GM18511 (cell line): ENCODE results near the gene LMF2.

Experiments
- ATAC-seq: cut with Tn5 transposase; IDR thresholded peaks from one replicate; pipeline ENCODE4 v1.9.1; 2021; ENCODE audit warnings: mild to moderate bottlenecking, moderate library complexity; ENCODE audit not compliant: unreplicated experiment

Gene LMF2

DNA sequence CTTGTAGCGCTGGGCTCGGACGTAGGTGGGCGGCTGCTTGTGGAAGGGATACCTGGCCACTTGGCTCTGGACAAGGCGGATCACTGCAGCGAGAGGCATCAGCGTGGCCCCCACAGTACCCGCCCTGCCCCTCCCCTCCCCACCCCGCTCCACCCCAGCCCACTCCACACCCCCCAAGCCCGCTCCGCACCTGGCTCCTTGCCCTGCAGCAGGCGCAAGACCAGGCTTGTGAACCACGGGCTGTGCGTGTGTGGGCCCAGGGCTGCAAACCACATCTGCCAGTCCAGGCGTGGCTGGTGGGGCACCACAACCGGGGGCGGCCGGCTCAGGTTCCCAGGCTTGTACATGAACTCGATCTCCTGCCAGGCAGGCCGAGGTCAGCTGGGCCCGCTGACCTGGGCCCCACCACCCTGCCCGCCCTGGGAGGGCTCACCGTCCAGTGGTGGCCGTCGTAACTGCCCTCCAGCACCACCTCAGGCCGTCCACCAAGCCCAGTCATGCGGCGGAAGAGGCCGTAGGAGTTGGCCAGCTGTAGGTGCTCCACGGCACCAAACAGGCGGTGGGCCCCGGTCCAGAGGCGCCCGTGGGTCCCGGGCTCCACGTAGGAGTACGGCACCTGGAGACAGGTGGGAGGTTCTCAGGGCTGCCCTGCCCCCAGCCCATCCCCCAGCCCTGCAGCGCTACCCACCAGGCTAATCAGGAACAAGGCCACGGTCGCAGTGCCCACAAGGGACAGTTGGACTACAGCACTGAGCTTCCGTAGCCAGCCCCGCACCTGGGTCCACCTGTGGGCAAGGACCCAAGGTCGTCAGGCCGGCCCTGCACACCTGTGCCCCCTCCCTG is 2.9 kb downstream of the LMF2 start:
- no peak for ATAC-seq

DNA sequence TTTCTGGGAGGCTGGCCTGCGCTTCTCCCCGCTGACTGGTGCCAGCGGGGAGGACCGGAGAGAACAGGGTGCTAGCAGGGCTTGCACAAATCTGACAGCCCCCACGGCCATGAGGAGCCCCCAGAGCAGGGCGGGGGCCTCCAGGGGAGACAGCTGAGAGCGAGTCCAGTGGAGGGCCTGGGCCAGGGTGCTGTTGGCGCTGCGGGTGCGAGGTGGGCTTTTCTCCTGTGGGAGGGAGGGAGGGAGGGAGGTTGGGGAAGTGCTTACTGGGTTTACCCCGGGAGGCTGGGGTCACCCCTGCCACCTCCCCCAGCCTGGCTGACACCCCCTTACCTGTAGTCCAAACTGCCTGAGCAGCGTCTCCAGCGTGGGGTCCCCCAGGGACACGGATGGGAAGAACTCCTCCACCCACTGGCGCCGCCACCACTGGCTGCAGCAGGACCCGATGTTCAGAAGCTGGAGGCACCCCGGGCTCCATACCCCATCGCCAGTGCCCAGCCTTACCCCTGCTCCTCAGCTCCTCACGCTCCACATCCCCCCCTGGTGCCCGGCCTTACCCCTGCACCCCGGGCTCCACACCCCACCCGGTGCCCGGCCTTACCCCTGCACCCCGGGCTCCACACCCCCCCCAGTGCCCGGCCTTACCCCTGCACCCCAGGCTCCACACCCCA is 3.9 kb downstream of the LMF2 start:
- no peak for ATAC-seq

DNA sequence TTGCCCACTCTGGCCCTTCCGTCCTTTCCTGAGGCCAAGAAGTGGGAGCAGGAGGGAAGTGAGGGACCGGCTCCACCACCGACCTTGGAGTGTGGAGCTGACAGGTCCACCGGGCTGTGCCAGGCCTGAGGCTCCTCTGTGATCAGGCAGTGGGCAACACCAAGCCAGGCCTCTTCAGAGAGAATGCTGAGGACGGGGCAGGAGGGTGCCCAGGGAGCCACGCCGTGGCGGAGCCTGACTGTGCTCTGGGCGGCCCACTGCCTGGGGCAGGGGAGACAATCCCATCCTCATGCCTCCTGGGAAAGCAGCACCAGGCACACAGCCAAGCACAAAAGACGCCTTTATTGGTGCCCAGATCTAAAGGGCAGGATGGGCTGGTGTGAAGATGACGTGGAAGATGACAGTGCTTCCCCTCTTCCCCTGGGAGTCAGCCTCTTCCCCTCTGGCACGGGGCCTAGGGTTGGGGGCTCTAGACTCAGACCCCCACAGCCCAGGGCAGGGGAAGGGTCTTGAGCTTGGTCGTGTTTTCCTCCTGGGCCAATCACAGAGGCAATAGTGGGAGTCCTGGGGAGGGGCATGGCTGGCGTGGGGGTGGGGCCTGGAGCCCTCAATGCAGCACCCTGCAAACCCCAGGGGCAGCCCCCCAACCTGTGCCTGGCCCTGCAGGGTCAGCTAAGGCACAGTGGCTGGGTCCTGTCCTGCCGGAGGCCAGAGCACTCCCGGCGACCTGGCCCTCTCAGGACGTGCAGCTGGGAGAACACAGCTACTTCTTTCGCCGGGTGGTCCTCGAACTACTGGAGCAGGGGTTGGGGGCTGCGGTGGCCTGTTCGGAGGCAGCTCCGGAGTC is 4.7 kb downstream of the LMF2 start:
- ATAC-seq: no peak

DNA sequence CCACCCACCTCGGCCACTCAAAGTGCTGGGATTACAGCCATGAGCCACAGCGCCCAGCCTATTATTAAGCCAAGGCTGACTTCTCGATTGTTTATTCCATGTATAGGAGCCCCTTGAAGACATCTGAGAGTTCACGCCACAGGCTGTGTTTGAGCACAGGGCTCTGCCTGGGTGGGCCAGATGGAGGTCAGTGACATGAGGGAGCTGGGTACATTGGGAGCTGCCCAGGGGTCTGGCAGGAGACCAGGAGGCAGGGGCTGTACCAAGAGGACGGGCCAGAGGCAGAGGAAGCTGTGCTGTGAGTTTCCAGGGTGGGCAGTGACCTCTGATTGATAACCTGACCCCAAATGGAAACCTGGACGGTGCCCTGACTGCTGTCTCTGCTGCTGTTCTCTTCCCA is 5.4 kb downstream of the LMF2 start:
- ATAC-seq: no peak

DNA sequence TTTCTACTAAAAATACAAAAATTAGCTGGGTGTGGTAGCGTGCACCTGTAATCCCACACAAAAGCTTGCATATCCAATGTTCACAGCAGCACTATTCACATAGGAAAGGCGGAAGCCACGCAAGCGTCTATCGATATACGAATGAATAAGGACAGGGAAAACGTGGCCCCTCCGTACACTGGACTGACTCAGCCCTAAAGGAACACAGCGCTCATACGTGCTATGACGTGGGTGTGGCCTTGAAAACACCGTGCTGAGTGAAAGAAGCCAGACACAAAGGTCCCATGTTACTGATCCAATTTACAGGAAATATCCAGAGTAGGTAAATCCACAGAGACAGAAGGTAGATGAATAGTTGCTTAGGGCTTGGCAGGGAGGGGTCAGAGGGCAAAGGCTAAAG is 7.0 kb downstream of the LMF2 start:
- ATAC-seq: no peak

DNA sequence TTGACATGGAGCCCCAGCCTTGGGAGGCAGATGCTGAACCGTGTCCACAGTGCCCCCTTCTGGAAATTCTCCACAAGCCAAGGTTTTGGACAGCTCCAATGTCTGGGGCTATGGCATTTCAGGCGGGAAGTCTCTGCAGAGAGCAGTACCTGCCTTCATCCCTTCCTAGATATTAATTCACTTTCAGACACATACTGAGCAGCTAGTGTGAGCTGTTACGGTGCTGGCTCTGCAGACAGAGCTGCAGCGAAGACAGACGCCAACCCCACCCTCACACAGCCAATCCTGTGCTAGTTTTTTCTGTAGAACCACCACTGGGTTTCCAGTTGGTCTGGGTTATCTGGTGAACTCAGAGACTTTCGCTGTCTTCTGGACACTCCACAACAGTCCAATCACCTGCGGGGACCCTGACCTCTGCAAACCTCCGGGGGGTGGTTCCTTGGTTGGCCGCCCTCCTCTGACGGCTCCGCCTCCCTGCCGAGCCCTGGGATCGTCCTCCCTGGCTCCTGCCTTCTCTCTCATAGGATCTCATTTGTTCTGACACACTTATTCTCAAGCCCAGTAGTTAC is 9.1 kb downstream of the LMF2 start:
- no peak for ATAC-seq

DNA sequence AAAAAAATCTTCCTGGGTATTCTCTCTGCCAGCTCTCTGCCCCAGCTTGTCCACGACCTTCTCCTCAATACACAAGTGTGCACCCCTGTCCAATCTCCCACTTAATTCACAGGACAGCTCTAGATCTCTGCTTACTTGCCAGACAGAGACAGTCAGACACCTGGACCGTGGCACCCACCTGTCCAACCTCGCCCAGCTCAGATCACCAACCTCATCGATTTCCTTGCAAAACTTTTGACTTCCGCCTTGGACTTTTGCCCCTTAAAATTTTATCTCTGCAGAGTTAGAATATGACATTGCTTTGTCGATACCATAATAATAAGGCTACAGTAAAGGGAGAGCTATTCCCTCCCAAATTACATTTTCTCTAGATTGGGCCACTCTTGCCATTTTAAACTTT is 10.4 kb downstream of the LMF2 start:
- no peak for ATAC-seq

DNA sequence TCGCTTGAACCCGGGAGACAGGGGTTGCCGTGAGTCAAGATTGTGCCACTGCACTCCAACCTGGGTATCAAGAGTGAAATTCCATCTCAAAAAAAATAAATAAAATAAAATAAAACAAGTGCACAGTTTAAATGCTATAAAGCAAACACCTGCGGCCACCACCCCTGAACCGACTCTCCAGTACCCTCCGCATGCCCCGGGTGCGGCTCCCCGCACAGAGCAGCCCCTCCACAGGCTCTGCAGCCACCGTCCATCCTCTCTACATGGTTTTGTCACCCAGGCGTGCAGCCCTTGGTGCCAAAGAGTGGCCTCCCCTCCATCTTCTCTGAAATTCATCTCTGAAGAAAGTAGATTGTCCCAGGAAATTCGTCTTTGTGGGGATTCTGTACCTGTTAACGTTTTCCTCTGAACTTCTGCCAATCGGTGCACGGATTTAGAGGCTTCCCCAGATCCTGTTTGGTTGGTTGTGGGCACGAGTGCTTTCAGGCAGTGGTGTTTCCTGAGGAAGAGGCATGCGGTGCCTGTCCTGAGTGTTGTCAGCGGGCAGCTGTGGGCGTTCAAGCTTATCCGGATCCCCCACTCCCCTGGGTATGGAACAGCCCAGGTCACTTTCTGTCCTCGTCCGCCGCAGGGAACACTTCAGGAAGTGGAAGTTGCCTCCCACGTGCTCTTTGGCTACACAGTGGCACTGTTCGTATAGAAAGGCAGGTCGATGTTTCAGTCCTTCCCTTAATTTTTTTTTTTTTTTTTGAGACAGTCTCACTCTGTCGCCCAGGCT is 16.8 kb downstream of the LMF2 start:
- ATAC-seq: no peak

DNA sequence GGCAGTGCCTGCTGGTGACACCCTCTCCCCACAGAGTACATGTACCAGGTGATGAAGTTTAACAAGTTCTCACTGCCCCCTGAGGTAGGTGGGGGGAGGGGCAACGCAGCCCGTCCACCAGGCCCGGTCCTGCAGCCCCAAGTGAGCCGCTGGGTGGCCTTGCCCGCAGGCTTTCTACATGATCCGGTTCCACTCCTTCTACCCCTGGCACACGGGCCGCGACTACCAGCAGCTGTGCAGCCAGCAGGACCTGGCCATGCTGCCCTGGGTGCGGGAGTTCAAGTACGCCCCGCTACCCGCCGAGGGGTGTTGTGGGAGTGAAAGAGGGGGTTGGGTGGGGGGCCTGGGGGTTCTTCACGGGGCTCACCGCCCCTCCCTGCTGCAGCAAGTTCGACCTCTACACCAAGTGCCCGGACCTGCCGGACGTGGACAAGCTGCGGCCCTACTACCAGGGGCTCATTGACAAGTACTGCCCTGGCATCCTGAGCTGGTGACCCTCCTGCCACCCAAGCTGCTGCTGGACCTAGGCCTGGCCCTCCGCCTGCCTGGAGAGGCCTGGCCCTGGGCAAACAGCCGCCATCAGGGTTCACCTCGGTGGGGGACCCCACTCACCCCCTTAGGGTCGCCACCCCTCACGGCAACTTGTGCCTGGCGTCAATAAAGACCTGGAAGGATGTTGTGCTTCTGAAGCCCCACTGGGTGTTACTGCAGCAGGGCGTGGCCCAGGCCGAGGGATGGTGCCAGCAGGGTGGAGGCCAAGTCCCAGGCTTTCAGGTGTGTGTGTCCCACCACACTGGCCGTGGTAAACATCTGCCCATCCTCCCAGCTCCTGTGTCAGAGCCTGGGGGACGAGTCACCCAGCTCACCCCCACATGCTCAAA is 17.9 kb downstream of the LMF2 start:
- no peak for ATAC-seq

DNA sequence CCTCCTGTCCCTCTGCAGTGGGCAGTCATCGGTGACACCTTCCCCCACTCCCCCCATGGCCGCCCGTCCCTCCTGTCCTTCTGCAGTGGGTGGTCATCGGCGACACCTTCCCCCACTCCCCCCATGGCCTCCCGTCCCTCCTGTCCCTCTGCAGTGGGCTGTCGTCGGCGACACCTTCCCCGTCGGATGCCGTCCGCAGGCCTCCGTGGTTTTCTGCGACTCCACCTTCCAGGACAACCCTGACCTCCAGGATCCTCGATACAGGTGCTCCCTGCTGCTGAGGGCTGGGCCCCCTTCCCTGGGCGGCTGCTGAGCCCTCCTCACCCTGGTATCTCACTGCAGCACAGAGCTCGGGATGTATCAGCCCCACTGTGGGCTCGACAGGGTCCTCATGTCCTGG is 18.6 kb downstream of the LMF2 start:
- ATAC-seq: no peak

DNA sequence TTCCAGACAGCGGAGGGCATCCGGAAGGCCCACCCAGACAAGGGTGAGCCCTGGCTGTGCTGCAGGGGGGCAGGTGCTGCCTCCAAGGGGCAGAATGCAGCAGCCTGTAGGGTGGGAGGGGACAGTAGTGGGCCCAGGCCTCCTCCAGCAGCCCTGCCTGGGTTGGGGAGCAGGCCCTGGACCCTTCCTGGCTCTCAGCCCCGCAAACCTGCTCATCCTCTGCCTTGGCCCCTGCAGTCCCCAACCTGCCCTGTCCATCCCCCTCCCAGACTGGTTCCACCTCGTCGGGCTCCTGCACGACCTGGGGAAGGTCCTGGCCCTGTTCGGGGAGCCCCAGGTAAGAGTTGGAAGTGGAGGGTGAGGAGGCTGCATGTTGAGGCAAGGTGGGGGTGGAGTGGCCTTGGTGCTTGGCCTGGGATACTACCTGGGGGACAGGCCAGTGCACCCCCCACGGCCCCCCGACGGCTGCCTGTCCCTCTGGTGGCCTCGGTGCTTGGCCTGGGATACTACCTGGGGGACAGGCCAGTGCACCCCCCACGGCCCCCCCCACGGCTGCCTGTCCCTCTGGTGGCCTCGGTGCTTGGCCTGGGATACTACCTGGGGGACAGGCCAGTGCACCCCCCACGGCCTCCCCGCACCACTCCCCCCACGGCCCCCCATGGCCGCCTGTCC is 19.4 kb downstream of the LMF2 start:
- ATAC-seq: no peak

DNA sequence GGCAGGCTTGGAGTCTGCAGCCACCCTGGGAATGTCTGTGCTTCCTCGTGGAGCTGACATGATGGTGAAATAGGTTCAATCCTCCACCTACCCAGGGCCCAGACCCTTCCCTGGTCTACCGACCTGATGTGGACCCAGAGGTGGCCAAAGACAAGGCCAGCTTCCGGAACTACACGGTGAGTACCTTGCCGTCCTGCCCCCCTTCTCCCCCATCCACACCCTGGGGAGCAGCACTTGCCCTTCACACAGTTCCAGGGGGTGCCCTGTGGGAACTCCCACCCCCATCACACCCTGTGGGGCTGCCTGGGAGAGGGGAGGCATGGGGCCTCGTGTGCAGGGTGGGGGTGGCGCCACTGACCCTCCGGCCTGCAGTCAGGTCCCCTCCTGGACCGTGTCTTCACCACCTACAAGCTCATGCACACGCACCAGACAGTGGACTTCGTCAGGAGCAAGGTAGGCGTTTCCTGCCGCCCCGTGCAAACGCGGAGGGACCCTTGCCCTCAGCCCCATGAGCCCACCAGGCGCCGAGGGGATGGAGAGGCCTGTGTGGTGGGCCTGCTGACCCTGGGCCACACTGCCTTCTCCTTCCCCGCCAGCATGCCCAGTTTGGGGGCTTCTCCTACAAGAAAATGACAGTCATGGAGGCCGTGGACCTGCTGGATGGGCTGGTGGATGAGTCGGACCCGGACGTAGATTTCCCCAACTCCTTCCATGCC is 20.1 kb downstream of the LMF2 start:
- no peak for ATAC-seq

DNA sequence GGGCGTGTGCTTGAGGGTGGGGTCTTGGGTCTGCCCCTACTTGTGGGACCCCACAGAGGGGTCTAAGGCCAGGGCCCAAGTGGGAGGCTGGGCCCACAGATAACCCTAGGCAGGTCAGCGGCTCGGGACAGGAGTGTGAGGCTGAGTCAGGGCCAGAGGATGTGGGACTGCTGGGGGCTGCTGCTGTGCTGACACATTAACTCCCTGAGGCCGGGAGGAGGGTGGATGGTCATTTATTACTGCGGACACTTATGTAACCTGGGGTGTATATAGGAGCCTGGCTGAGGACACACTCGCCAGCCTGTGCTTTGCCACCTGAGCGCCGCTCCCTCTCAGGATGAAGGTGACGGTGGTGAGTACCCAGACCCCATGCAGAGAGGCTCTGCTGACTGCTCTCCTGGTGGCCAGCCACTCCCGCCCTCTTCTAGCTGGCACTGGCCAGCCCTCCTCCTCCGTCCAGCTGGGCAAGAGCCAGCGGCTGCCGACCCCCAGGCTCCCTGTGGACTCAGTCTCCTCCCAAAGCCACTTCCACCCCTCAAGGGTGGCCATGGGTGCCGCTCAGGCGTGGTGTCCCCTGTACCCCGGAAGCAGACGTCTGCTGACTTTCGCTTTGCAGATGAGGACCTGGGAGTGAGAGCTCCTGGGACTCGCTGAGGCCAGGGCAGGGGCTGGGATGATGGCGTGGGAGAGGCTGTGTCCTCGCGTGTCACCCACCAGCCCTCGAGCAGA is 20.8 kb downstream of the LMF2 start, which contains the start of gene MIOX:
Gene MIOX (plus strand): TSS at position 299 of the 729 bp plus-strand sequence. CDS start 39 bp downstream, at position 338.
- no peak for ATAC-seq

DNA sequence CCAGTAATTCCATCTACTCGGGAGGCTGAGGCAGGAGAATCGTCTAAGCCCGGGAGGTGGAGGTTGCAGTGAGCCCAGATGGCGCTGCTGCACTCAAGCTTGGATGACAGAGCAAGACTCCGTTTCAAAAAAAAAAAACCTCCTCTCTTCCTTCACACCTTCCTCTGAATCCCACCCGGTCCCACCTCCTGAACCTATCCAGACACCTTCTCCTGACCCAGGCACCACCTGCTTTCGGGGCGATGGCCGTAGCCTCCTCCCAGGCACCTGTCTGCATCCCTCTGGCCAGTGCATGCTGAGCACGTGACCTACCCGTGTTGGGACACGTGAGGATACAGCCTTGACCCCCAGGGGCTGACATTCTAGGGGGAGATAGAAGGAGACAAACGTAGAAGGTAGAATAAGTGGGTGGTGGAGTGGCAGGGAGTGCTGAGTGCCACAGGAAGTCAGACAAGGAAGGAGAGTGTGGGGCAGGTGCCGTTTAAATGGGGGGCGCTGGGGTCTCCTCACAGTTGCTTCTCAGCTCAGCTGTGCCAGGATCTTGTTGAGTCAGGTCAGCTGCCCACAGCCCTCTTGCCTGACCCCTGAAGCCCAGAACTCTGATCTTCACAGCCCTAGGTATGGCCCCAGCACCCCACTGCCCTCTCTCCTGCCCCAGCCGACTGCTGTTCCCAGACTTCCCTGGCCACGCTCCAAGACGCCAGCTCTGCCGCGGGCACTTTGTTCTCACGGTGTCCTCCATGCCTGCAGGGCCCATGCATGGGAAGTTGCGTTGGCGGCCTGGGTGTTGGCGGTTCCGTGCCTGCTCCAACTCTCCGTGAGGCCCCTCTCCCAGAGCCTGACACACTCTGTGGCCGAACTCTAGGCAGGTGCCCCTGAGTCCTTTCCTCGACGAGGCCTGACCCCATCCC is 22.0 kb downstream of the LMF2 start:
- no peak for ATAC-seq

DNA sequence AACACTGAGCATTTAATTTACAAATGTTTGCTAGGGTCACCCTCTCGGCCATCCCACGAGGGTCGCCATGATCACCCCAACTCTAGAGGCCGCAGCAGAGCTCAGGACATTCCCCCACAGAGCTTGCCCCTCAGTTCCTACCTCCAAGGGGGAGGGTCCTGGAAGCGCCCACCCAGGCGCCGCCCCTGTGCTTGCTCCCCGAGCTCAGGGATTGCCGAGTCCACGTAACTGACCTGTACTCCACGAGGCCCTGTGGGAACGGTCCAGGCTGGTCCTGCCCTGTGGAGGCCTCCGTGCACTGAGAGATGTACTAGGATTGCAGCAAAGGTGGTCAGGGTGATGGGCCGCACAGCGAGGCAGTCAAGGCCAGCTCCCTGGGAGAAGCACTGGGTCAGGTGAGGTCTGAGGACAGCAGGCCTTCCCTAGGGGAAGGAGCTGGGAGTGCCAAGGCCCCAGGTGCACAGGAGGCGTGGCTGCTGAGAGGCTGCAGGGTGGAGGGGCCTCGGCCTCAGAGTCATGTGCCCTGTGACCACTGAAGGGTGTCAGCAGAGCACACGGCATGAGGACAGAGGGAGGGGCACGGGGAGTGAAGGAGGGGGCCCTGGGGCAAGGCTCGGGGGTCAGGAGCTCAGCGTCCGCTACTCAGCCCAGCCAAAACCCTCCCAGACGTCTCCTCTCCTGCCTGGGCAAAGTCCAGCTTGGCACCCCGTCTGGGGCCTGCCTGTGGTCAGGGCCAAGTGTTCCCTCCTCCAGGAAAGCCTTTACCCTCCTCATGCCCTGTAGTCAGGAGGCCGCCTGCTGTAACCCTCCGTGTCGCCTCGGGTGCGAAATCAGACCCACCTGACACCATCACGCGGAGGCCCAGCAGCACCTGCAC is 23.3 kb downstream of the LMF2 start:
- ATAC-seq: no peak

DNA sequence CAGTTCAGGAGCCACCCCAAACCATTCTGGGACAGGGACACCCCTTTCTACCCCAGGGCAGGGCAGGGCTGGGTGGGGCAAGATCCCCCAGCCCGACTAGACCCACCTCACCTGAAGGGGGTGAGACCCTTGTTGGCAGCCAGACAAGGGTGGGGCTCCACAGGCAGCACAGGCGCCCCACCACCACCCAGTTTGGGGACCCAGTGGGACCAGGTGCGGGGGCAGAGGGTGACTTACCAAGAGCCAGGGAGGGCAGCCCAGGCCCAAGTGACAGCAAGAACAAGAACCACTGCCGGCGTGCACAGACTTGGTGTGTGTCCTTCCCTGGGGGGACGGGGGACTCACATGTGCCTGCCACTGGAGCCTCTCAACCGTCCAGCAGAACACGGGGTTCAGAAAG is 23.9 kb downstream of the LMF2 start:
- no peak for ATAC-seq
